GM19193 (cell line): ENCODE measurements around the gene SSH2.

Source experiments
- POLR2A ChIP-seq: IDR thresholded peaks from 4 replicates; pipeline ENCODE4 v1.6.1; 2011; ENCODE audit not compliant: insufficient read depth, insufficient read length; ENCODE audit errors: extremely low read depth

Gene SSH2

GRCh38 chr17:29833801-29834200, 96.2 kb downstream of the SSH2 start:
- no peak for TF ChIP-seq POLR2A

GRCh38 chr17:29828676-29829284, 101.2 kb downstream of the SSH2 start:
- no peak for TF ChIP-seq POLR2A

GRCh38 chr17:29827179-29827578, 102.8 kb downstream of the SSH2 start:
- TF ChIP-seq POLR2A, result no peak

- no peak for TF ChIP-seq POLR2A
Observed at GRCh38 chr17:29826114-29826692, 103.8 kb downstream of the SSH2 start.

GRCh38 chr17:29825604-29826003, 104.4 kb downstream of the SSH2 start:
- no peak for TF ChIP-seq POLR2A

- TF ChIP-seq POLR2A, result no peak
Observed at GRCh38 chr17:29821897-29822296, 108.1 kb downstream of the SSH2 start.

- TF ChIP-seq POLR2A, result no peak
Observed at GRCh38 chr17:29820425-29820824, 109.6 kb downstream of the SSH2 start.

GRCh38 chr17:29807520-29808361, 122.3 kb downstream of the SSH2 start:
- TF ChIP-seq POLR2A, result no peak

- TF ChIP-seq POLR2A, result no peak
Observed at GRCh38 chr17:29802246-29802645, 127.8 kb downstream of the SSH2 start.

GRCh38 chr17:29800457-29800856, 129.6 kb downstream of the SSH2 start:
- TF ChIP-seq POLR2A, result no peak

- no peak for TF ChIP-seq POLR2A
Observed at GRCh38 chr17:29796652-29797051, 133.4 kb downstream of the SSH2 start.

- no peak for TF ChIP-seq POLR2A
Observed at GRCh38 chr17:29793501-29793900, 136.5 kb downstream of the SSH2 start.

- no peak for TF ChIP-seq POLR2A
Observed at GRCh38 chr17:29791336-29792080, 138.5 kb downstream of the SSH2 start.

GRCh38 chr17:29789196-29790170, 140.5 kb downstream of the SSH2 start:
- TF ChIP-seq POLR2A, result no peak
